ENCODE data around the gene CNOT6L.

- TF ChIP-seq CTBP1 (IDR thresholded peaks at IDR 0.05; ENCODE audit: borderline replicate concordance) (no peak), FOXA1 (IDR thresholded peaks at IDR 0.05) (no peak), HDGF (IDR thresholded peaks at IDR 0.05; ENCODE audit: borderline replicate concordance) (no peak), ARNT (IDR thresholded peaks at IDR 0.05) (no peak), SUZ12 (IDR thresholded peaks at IDR 0.05) (no peak), SP1 (IDR thresholded peaks at IDR 0.05) (no peak), FOXK2 (IDR thresholded peaks at IDR 0.05) (no peak), L3MBTL2 (conservative IDR thresholded peaks at IDR 0.05) (no peak), BHLHE40 (IDR thresholded peaks at IDR 0.05; ENCODE audit: borderline replicate concordance) (no peak), ELF4 (IDR thresholded peaks at IDR 0.05) (no peak), ZNF384 (IDR thresholded peaks at IDR 0.05) (no peak)
- TF ChIP-seq, protein P1, sequence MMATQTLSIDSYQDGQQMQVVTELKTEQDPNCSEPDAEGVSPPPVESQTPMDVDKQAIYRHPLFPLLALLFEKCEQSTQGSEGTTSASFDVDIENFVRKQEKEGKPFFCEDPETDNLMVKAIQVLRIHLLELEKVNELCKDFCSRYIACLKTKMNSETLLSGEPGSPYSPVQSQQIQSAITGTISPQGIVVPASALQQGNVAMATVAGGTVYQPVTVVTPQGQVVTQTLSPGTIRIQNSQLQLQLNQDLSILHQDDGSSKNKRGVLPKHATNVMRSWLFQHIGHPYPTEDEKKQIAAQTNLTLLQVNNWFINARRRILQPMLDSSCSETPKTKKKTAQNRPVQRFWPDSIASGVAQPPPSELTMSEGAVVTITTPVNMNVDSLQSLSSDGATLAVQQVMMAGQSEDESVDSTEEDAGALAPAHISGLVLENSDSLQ (IDR thresholded peaks at IDR 0.05): no peak
Measured at GRCh38 chr4:77671051-77671450, 148.1 kb downstream of the CNOT6L start.
